Left ventricle myocardium inferior (tissue), 1 donor: ENCODE measurements around the gene DGKD. TPM values are rescaled to one million over a fixed set of nuclear protein-coding genes. Genes with fewer than 3 reads are reported as not detected.

Experiments
- DNase-seq: peaks from one replicate; pipeline ENCODE4 v3.0.0-alpha.2; 2020
- H3K27ac ChIP-seq: fragments of 200-600 bp; replicated peaks from 2 replicates; pipeline ENCODE4 v1.8.0; 2021
- H3K27me3 ChIP-seq: fragments of 200-600 bp; 2 replicates; pipeline ENCODE4 v1.8.0; 2021; ENCODE audit warnings: low read depth
- H3K36me3 ChIP-seq: fragments of 200-600 bp; 2 replicates; pipeline ENCODE4 v1.8.0; 2021
- H3K4me1 ChIP-seq: fragments of 200-600 bp; 2 replicates; pipeline ENCODE4 v1.8.0; 2021
- H3K4me3 ChIP-seq: fragments of 200-600 bp; 2 replicates; pipeline ENCODE4 v1.8.0; 2021; ENCODE audit warnings: mild to moderate bottlenecking, moderate library complexity
- H3K9me3 ChIP-seq: fragments of 200-600 bp; replicated peaks from 2 replicates; pipeline ENCODE4 v1.8.0; 2021
- intact Hi-C: fragments of 100-400 bp; cut with micrococcal nuclease; formaldehyde crosslinking; loops from one replicate; pipeline ENCODE4 v1.11.0; 2022
- total RNA-seq: library from RNA; stranded (reverse); fragmentation: NEBNext Ultra II Directional; extraction: Animal tissue kit (Norgen Biotek cat#: 25700); gene quantifications from one replicate; pipeline ENCODE4 v1.2.1, GENCODE V29; 2021
- TF ChIP-seq, protein P1 (sequence below): fragments of 200-600 bp; IDR thresholded peaks from 2 replicates; pipeline ENCODE4 v1.8.0; 2021; ENCODE audit warnings: antibody characterized with exemption, mild to moderate bottlenecking, borderline replicate concordance
- donor health status: DM: no; HTN: yes; CAD: no; lungs with severe emphysema.

The DGKD gene
- total RNA-seq, 1 donor from 2014 or later = 41.7 TPM

DNA sequence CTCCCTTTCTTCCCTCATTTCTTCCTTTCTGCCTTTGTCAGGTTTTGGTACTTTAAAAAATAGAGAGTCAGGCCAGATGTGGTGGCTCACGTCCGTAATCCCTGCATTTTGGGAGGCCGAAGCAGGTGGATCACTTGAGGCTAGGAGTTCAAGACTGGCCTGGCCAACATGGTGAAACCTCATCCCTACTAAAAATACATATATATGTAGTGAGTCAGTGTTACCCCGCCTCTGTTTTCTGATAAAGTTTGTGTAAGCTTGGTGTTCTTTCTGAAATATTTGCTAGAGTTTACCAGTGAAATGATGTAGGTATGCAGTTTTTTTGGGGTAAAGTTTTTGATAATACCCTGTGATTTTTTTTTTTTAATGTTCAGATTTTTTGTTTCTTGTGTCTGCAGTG is 58.8 kb downstream of the DGKD start:
- Histone ChIP-seq H3K4me3 (no peak overlapping the region), H3K27me3 (no peaks in the 10 kb centered on the region), H3K4me1 (peaks cover 64% of the 10 kb centered on the region), H3K27ac (peak overlapping the region; percentile 80), H3K9me3 (peaks cover 15% of the 10 kb centered on the region), H3K36me3 (no peaks in the 10 kb centered on the region)
- DNase-seq = no peak
- intact Hi-C loops = no loop called here
- TF ChIP-seq, protein P1, sequence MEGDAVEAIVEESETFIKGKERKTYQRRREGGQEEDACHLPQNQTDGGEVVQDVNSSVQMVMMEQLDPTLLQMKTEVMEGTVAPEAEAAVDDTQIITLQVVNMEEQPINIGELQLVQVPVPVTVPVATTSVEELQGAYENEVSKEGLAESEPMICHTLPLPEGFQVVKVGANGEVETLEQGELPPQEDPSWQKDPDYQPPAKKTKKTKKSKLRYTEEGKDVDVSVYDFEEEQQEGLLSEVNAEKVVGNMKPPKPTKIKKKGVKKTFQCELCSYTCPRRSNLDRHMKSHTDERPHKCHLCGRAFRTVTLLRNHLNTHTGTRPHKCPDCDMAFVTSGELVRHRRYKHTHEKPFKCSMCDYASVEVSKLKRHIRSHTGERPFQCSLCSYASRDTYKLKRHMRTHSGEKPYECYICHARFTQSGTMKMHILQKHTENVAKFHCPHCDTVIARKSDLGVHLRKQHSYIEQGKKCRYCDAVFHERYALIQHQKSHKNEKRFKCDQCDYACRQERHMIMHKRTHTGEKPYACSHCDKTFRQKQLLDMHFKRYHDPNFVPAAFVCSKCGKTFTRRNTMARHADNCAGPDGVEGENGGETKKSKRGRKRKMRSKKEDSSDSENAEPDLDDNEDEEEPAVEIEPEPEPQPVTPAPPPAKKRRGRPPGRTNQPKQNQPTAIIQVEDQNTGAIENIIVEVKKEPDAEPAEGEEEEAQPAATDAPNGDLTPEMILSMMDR = no peak

DNA sequence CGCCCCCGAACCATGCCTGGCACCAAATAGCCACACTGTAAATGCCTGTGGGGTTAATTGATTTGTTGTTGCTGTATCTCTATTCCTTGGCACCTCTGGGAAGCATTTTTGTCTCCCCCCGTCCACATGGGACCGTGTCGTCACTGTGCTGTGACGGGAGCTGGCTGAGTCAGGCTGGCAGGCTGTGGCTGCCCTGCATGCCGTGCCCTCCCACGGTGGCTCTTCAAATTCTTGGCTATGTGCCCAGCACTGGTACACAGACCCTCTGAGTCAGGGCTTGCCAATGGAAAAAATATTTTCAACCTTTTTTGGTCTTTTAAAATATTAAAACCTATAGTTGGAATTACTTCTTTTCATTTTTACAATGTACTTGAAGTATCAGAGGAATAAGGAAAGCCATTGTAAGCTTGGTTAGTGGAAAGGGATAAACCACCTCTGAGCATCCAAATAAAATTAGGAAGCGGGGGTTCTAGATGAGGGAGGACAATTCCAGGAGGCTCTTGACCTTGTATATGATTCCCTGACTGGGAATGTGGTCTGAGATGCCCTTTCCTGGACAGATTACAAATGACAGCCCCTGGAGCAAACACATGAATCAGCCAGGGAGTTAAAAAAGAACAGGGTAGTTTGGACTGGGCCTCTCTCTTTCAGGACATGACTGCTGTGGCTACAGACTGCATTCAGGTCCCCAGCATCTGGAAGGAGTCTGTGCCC is 59.4 kb downstream of the DGKD start:
- H3K4me1 ChIP-seq = peaks cover 64% of the 10 kb centered on the region
- peak; percentile 64 for DNase-seq
- intact Hi-C loops = no loop called here
- H3K36me3 ChIP-seq = no peaks in the 10 kb centered on the region
- H3K27me3 ChIP-seq = no peaks in the 10 kb centered on the region
- H3K4me3 ChIP-seq = no peak overlapping the region
- TF ChIP-seq, protein P1 = no peak
- H3K9me3 ChIP-seq = peaks cover 15% of the 10 kb centered on the region
- H3K27ac ChIP-seq = peak overlapping the region; percentile 80

DNA sequence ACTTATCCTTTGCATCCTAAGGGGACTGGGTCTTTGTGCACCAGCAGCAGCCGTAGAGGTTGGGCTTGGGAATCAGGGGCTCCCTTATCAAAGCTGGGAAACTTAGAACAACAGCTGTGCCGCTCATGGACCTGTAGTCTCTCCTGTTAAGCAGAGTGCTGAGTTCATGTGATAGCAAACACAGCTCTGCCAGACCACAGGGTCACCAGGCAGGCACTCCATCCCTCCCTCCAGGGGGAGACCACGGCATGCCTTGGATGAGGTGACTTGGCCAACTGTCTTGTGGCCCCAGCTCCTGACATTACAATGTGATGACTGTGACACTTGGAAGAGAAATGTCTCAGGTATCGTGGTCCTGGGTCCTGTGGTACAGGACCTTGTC is 60.0 kb downstream of the DGKD start:
- H3K27me3 ChIP-seq = no peaks in the 10 kb centered on the region
- peak overlapping the region; percentile 80 for H3K27ac ChIP-seq
- intact Hi-C loops = no loop called here
- H3K9me3 ChIP-seq = peaks cover 15% of the 10 kb centered on the region
- TF ChIP-seq, protein P1 = no peak
- H3K4me1 ChIP-seq = peaks cover 64% of the 10 kb centered on the region
- no peaks in the 10 kb centered on the region for H3K36me3 ChIP-seq
- DNase-seq = no peak
- H3K4me3 ChIP-seq = no peak overlapping the region

DNA sequence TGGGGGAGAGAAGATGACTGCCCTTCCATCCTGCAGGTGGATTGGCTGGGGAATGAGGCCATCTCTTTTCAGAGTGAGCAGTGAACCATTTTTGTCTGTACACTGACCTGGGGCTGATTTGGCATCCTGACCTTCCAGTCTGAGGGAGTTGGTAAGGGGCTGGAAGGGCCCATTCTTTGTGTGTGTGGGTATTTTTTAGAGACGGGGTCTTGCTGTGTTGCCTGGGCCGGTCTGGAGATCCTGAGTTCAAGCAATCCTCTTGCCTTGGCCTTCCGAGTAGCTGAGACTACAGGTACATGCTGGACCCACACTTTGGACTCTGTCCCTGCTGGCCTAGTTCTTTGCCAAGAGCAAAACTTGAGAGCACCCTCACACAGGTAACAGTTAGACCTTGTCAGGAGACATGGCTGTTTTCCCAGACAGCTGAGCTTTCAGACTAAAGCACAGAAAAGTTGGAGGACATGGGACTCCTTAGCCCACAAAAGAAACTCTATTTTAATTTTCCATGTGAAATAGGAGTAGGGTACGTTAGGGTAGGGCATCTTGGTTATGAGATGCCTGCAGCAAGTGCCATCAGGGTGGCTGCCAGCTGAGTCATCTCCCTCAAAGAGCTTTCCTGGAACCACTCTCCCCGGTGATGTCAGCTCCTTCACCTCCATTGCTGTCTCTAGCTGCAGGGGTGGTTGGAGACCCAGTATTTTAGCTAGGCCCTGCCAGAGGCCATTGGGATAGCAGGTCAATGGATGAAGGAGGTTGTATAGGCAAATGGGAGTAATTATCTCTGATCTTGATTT is 60.7 kb downstream of the DGKD start:
- Histone ChIP-seq H3K4me3 (no peak overlapping the region), H3K9me3 (peaks cover 15% of the 10 kb centered on the region), H3K27ac (peak overlapping the region; percentile 80), H3K36me3 (no peaks in the 10 kb centered on the region), H3K27me3 (no peaks in the 10 kb centered on the region), H3K4me1 (peaks cover 64% of the 10 kb centered on the region)
- DNase-seq = no peak
- intact Hi-C loops = no loop called here
- TF ChIP-seq, protein P1 = no peak

DNA sequence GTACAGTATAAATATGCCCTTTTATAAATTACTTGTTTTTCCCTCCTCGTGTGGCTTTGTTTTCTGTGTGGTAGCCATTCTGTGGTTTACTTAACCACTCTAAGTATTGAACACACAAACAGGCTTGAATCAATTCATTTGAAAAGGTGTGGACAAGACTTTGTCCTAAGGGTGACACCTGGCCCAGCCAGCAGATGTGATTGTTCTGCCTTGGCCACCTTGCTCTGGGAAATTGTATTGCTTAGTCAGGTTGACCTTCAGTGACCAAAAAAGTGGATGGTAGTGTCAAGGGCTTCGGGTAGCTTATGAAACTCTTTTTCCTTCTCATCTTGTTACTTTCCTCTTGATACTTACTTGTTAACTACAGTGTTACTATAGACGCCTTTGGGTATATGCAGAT is 61.9 kb downstream of the DGKD start:
- H3K36me3 ChIP-seq = no peaks in the 10 kb centered on the region
- H3K27ac ChIP-seq = peak overlapping the region; percentile 80
- H3K27me3 ChIP-seq = no peaks in the 10 kb centered on the region
- TF ChIP-seq, protein P1 = no peak
- no peak overlapping the region for H3K4me3 ChIP-seq
- intact Hi-C loops = no loop called here
- no peak for DNase-seq
- H3K9me3 ChIP-seq = peaks cover 11% of the 10 kb centered on the region
- H3K4me1 ChIP-seq = peaks cover 66% of the 10 kb centered on the region
